NCI-H146 (cell line): ENCODE measurements around the gene USP36.

Source experiments
- DNase-seq: peaks from one replicate; lab custom pipeline; 2025; lab: John Stamatoyannopoulos, UW

USP36 gene

GRCh38 chr17:78836420-78837021 is 4.1 kb downstream of the USP36 start:
- no peak for DNase-seq

GRCh38 chr17:78834571-78834970 is 6.0 kb downstream of the USP36 start:
- DNase-seq = no peak

DNA sequence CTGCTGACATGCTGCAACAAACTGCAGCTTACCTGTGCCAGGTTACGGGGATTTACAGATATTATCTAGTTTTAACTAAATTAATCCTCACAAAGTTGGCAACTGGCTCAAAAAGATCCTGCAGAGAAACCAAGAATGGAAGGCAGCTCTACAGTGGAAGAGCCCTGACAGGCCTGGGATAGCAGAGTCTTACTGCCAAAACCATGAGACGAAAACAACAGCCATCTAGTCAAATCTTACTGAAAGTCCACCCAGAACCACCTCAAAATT is 8.1 kb downstream of the USP36 start:
- no peak for DNase-seq

DNA sequence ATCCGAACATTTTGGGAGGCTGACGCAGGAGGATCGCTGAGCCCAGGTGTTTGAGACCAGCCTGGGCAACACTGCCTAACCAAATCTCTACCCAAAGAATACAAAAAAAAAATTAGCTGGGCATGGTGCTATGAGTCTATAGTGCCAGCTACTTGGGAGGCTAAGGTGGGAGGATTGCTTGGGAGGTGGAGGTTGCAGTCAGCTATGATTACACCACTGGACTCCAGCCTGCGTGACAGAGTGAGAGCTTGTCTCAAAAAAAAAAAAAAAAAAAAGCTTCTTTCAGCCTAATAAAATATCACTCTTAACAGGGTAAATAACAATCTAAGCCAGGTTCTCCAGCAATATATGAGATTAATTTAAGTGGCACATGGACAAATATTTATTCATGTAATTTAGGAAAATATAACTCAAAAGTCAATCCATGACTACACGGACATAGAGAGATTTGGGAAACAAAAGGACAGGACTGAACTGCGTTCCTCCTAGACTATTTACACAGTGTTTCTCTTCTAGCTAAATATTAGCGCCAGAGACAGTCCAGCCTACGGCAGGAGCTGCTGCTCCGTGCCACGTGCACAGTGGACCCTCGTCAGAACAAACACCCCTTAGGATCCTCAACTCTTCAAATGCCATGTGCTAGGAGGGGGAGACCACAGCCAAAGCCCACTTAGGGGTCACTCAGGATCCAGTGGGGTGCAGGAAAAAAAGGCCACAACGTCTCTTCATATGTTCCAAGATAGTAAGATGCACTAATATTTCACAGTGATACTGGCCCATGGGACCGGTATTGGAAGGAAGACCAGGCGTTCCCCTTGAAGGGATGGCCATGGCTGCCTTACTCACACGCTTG is 8.7 kb downstream of the USP36 start:
- DNase-seq = no peak

GRCh38 chr17:78829477-78829876 is 11.1 kb downstream of the USP36 start:
- no peak for DNase-seq

DNA sequence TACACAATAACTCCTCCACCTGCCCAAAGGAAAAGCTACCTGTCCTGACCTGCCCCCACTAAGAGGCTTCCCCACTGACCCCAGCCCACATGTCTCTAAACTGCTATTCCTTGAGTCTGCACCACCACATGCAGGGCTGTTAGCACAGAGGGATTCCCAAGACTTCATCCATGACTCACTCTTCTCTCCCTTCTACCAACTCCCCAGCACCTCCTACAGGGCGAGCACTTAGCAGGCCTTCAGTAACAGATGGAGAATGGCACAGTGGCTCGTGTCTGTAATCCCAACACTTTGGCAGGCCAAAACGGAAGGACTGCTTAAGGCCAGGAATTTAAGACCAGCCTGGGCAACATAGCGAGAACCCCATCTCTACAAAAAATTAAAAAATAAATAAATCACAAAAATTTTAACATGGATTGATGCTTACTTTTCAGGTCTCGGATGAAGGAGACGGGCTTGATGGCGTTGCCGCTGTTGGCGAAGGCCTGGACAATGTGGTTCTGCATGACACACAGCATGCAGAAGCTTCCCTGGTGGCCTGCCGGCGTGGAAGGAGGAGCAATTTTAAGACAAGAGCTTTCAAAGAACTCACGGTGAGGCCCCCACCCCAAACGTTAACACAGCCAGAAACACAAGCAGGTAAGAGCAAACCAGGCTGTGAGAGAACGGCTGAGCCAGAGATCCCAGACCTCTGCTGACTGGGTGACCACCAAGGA is 12.0 kb downstream of the USP36 start:
- no peak for DNase-seq

DNA sequence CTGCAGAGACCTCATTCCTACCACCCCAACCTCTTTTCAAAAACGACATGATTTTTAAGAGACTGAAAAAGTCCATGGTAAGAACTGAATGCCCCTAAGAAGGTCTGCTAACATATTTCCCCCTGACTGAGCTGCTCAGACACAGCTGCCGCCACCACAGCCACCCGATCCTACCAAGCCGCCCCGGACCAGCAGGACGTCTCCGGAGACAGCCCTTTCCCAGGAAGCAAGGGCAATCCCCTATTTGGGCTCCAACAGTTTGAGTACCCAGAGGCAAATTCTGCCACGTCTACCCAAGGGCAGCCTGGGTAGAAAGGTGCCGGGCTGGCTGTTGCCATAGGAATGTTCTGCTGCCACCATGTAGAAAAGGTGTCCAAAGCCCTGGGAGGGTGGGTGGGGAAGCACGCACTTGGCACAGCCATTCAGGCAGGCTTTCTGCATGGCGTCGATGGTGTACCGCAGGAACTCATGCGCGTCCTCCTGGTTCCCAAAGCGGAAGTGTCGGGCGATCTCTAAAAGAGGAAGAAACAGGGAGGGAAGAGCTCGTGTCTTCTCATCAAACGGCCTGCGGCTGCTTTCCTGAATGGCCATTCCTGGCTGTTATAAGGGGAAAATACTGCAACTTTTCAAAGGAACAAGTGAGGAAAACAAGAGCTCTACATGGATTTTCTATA is 13.6 kb downstream of the USP36 start:
- no peak for DNase-seq

DNA sequence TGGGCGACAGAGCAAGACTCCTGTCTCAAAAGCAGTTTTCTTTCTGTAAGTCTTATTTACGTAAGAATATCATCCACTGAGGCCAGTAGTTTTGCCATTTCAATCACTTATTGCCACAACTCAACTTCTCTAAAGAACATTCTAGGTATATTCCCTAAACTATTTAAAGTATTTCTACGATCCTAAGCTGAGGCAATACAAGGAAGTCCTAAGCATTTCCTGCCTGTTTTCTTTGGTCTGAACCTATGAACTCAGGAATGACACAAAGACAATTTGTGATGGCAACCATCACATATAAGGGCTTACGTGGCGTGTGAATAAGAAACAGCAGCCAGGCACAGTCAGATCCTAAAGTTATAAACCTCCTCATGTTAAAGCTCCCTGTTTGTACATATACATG is 14.2 kb downstream of the USP36 start:
- DNase-seq = no peak

DNA sequence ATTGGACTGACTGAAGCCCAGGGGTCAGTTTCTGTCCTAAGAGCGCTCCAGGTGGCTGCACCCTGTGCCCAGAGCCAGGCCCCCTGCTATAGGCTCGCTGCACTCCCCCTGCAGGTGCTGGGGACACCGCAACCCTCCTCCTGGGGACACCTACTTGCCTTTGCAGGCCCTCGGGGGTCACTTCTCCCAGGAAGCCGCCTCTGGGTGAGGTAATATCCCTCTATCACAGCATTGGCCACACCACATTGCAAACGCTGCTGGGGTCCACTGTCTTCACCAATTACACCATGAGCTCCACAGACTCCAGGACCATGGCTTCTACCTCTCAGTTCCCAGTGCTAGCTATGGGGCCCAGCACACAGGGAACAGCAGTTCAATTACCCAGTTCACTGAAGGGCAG is 14.9 kb downstream of the USP36 start:
- DNase-seq = no peak

DNA sequence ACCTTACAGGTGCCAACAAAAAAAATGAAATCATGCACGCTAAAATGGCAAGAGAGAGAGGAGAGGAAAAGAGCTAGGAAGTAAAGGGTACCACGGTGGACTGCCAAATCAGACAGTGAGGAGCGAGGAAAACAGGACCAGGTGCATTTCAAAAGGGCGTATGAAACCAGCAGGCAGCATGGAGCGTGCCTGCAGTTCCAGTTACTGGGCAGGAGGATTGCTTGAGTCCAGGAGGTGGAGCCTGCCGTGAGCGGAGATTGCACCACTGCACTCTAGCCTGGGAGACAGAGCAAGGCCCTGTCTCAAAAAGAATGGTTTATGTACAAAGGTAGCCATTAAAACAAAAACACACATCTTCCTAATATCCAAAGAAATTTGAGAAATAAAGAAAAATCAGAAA is 16.4 kb downstream of the USP36 start:
- no peak for DNase-seq

- DNase-seq = no peak
Measured at GRCh38 chr17:78823282-78824046, 17.1 kb downstream of the USP36 start.

GRCh38 chr17:78822552-78822951 is 18.1 kb downstream of the USP36 start:
- DNase-seq = no peak

GRCh38 chr17:78821961-78822360 is 18.7 kb downstream of the USP36 start:
- no peak for DNase-seq

DNA sequence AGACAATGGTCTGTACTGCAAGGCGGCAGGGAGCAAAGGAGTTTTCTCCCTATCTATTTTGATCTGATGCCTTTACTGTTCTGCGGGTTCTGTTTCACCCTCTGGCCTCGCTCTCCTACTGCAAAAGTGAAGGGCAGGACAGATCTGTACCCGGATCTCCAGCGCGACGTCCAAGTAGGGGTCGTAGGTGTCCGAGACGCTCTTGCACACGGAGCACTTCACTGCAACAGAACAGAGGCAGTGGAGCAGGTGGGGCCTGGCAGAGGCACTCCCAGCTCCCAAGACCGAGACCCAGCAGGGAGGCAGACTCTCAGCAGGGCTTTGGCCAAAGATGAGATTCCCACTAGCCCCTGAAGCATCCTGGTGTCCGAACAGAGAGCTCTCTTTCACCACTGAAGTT is 19.8 kb downstream of the USP36 start:
- DNase-seq = no peak

GRCh38 chr17:78819806-78820792 is 20.5 kb downstream of the USP36 start:
- no peak for DNase-seq

DNA sequence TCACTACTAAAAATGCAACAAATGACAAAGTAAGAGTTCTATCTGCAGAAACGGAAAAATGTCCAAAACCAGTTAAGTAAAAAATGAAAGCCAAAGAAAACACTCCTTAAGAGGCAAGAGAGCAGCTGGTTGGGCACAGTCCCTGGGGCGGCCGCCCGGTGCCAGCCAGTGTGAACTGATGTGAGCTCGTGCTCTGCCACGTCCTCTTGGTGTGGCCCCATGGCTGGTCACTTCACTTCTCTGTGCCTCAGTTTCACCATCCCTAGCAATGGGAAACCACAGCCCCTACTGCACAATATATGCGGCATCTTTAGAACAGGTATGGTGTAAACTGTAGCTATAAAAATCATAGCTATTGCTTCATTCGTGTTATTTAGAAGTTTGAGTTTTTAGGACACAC is 21.2 kb downstream of the USP36 start:
- DNase-seq = no peak

GRCh38 chr17:78818932-78819331 is 21.7 kb downstream of the USP36 start:
- no peak for DNase-seq

- no peak for DNase-seq
Measured at GRCh38 chr17:78818152-78818846, 22.3 kb downstream of the USP36 start.

DNA sequence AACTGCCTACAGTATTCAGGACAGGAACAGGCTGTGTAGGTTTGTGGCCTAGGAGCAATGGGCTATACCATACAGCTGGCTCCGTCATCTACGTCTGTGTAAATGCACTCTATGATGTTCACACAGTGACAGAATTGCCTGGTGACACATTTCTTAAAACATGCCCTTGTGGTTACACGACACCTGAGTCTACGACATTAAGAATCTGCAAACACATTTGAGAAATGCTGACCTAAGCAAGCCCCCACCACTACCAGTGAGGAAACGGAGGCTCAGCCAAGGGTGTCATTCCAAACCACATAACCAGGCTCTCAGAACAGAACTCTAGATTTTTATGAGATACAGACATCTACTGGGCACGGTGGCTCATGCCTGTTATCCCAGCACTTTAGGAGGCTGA is 23.5 kb downstream of the USP36 start:
- DNase-seq = no peak

GRCh38 chr17:78815696-78816095 is 24.9 kb downstream of the USP36 start:
- no peak for DNase-seq
